ENCODE results near the gene CXCR4. TPM values are rescaled to one million over a fixed set of nuclear protein-coding genes. Genes with fewer than 3 reads are reported as not detected.
A peak's percentile ranks its signal among the peaks of the same experiment; 100 is the strongest.

CXCR4 gene
- total RNA-seq, 4 donors from 2014 or later: 4.9 to 446 (median 22.2) TPM

DNA sequence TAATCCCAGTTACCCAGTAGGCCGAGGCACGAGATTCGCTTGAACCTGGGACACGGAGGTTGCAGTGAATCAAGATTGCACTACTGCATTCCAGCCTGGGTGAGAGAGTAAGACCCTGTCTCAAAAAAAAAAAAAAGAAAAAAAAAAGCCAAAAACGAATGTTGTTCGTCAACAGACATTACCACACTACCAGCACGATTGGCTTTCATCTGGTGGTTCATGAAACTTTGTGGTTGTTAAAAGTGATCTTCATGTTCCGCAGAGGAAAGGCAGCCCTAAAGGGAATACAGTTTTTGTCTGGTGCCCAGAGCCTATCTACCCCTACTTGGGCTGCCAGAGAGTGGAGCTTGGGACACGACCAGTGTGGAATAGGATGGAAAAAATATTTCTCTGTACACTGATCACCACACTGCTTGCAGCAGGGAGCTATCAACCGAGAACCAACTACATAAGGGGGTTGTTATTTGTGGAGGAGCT lies 13.6 kb upstream of the CXCR4 start:
- H3K27ac ChIP-seq: peak overlapping the region; percentile 84 to 97 (median 90)
- no peaks in the 10 kb centered on the region for H3K27me3 ChIP-seq
- peak in 1 of 2 donors; percentile 21 for TF ChIP-seq POLR2A (IDR thresholded peaks at IDR 0.05)
- TF ChIP-seq, protein P1, sequence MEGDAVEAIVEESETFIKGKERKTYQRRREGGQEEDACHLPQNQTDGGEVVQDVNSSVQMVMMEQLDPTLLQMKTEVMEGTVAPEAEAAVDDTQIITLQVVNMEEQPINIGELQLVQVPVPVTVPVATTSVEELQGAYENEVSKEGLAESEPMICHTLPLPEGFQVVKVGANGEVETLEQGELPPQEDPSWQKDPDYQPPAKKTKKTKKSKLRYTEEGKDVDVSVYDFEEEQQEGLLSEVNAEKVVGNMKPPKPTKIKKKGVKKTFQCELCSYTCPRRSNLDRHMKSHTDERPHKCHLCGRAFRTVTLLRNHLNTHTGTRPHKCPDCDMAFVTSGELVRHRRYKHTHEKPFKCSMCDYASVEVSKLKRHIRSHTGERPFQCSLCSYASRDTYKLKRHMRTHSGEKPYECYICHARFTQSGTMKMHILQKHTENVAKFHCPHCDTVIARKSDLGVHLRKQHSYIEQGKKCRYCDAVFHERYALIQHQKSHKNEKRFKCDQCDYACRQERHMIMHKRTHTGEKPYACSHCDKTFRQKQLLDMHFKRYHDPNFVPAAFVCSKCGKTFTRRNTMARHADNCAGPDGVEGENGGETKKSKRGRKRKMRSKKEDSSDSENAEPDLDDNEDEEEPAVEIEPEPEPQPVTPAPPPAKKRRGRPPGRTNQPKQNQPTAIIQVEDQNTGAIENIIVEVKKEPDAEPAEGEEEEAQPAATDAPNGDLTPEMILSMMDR (IDR thresholded peaks at IDR 0.05): no peak
- H3K4me3 ChIP-seq: peak overlapping the region in 2 of 4 donors; percentile 19 to 30
- peaks cover 0 to 55% (median 13%) of the 10 kb centered on the region in 4 donors for H3K4me1 ChIP-seq
- H3K36me3 ChIP-seq: no peaks in the 10 kb centered on the region
- no peaks in the 10 kb centered on the region for H3K9me3 ChIP-seq
- DNase-seq: peak in 2 of 3 donors; percentile 50 to 68

DNA sequence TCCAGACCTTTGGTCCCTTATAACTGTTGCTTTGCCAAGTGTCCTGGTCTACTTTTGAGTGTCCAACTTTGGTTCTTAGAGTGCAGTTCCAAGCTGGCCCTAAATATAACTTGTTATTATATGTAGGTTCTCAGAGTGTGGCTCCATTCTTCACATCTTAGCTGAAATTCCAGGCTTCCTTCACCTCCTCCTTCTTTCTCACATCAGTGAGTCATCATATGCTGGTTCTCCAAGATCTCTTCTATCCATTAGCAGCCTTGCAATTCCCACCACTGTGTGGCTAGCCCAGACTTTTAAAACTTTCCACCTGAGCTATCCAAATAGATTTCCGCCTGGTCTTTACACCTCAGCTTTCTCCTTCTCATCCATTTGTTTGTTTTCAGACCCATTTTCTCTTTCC lies 12.6 kb upstream of the CXCR4 start:
- Histone ChIP-seq H3K36me3 (no peaks in the 10 kb centered on the region), H3K9me3 (no peaks in the 10 kb centered on the region), H3K4me1 (peaks cover 0 to 57% (median 21%) of the 10 kb centered on the region in 4 donors), H3K27me3 (no peaks in the 10 kb centered on the region), H3K4me3 (no peak overlapping the region), H3K27ac (peak overlapping the region; percentile 57 to 97 (median 88))
- no peak for DNase-seq
- no peak for TF ChIP-seq POLR2A (IDR thresholded peaks at IDR 0.05)
- TF ChIP-seq, protein P1 (IDR thresholded peaks at IDR 0.05): no peak

DNA sequence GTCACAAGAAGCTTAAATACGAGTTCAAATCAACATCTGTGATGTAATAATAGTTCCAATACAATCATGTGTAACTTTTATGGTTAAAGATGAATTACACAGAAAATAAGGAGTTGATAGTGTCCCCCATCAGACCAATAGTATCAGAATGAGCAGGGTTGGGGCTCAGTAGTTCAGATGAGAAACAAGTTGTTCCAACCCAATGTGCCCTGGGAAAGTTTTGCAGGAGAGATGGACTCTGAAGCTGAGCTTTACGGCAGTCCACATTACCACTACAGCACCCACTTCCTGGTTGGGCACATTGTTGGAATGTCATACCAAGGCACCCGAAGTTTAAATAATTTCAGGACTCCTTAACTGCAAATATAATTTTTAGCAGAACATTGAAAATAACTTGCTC lies 12.1 kb upstream of the CXCR4 start:
- TF ChIP-seq, protein P1 (IDR thresholded peaks at IDR 0.05): no peak
- no peak for TF ChIP-seq POLR2A (IDR thresholded peaks at IDR 0.05)
- peak overlapping the region; percentile 57 to 97 (median 88) for H3K27ac ChIP-seq
- no peak overlapping the region for H3K4me3 ChIP-seq
- H3K4me1 ChIP-seq: peaks cover 0 to 52% (median 19%) of the 10 kb centered on the region in 4 donors
- H3K36me3 ChIP-seq: no peaks in the 10 kb centered on the region
- H3K9me3 ChIP-seq: no peaks in the 10 kb centered on the region
- H3K27me3 ChIP-seq: no peaks in the 10 kb centered on the region
- no peak for DNase-seq

DNA sequence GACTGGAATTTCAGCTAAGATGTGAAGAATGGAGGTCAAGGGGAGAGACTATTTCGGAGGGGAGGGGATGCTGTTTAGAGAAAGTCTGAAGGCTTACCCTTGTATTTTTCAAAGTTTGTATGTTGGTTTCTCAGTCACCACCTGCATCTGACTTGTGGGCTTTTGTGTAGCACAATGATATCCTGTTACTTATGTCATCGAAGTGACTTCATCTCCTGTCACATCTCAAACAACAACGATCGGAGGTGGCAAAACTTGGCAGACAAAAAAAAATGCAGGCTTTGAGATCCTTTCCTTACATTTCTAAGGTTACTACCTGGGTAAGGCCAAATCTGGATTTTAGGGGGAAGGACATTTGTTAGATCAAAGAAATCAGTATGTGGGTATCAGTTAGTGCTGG lies 11.7 kb upstream of the CXCR4 start:
- peaks cover 0 to 48% (median 16%) of the 10 kb centered on the region in 4 donors for H3K4me1 ChIP-seq
- H3K36me3 ChIP-seq: no peaks in the 10 kb centered on the region
- peak in 2 of 3 donors; percentile 71 to 73 for DNase-seq
- H3K27ac ChIP-seq: peak overlapping the region; percentile 57 to 97 (median 88)
- no peaks in the 10 kb centered on the region for H3K27me3 ChIP-seq
- TF ChIP-seq, protein P1 (IDR thresholded peaks at IDR 0.05): no peak
- TF ChIP-seq POLR2A (IDR thresholded peaks at IDR 0.05): peak; percentile 8 to 51
- H3K4me3 ChIP-seq: no peak overlapping the region
- no peaks in the 10 kb centered on the region for H3K9me3 ChIP-seq

DNA sequence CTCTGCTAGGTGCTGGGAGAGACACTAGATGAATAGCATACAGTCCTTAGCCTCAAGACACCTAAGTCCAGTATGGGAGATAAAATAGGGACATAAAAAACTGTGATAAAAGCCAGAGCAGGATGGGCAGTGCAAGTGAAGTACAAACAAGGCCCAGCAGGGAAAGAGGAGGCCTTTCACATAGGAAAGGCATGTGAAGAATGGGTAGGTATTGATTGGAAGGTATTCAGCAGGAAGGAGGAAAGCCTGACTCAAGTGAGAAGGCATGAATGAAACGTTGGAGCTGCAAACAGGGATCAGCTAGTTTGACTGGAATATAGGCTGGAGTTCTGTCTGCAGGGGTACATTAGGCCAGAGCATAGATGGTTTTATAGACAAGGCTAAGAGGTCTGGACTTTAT lies 11.0 kb upstream of the CXCR4 start:
- peak overlapping the region; percentile 57 to 97 (median 88) for H3K27ac ChIP-seq
- TF ChIP-seq POLR2A (IDR thresholded peaks at IDR 0.05): no peak
- TF ChIP-seq, protein P1 (IDR thresholded peaks at IDR 0.05): no peak
- no peaks in the 10 kb centered on the region for H3K36me3 ChIP-seq
- no peaks in the 10 kb centered on the region for H3K27me3 ChIP-seq
- peaks cover 0 to 47% (median 12%) of the 10 kb centered on the region in 4 donors for H3K4me1 ChIP-seq
- no peak for DNase-seq
- H3K9me3 ChIP-seq: no peaks in the 10 kb centered on the region
- no peak overlapping the region for H3K4me3 ChIP-seq

Measured in Peyer's patch (tissue), 4 donors.